ENCODE results near the gene JSRP1. TPM values are rescaled to one million over a fixed set of nuclear protein-coding genes. Genes with fewer than 3 reads are reported as not detected.

The JSRP1 gene
- total and polyA plus RNA-seq, 2 of the 8 experiments (the other 6 are each of a cell fraction or from before 2014, with no cell fraction given) = 0.24 to 0.56 TPM

DNA sequence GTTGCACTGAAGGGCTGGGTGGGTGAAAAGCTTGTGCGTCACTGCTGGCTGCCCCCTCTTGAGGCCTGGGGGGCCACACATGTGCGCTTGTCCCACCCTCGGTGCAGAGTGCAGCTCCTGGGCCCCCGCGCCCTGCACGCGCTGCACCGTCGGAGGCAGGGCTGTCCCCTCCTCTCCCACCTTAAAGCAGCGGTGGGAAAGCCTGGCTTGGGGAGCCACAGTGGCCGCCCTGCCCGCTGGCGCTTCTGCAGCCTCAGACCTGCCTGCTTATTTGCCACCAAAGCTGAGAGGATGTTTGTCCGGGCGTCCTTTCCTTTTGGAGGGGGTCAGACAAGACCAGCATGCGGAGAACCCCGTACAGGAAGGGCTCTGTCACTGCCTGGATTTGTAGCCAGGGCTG, 46.8 kb downstream of the JSRP1 start (continued):
- TF ChIP-seq JUND (IDR thresholded peaks at IDR 0.05; ENCODE audit: low read length) (no peak), GTF2F1 (IDR thresholded peaks at IDR 0.05; ENCODE audit: borderline replicate concordance, low read depth, low read length) (no peak), KDM1A (IDR thresholded peaks at IDR 0.05; ENCODE audit: borderline replicate concordance, low read length) (no peak), ZNF274 (IDR thresholded peaks at IDR 0.05; ENCODE audit: borderline replicate concordance, extremely low read depth, low read length) (no peak)
- TF ChIP-seq, protein P1, sequence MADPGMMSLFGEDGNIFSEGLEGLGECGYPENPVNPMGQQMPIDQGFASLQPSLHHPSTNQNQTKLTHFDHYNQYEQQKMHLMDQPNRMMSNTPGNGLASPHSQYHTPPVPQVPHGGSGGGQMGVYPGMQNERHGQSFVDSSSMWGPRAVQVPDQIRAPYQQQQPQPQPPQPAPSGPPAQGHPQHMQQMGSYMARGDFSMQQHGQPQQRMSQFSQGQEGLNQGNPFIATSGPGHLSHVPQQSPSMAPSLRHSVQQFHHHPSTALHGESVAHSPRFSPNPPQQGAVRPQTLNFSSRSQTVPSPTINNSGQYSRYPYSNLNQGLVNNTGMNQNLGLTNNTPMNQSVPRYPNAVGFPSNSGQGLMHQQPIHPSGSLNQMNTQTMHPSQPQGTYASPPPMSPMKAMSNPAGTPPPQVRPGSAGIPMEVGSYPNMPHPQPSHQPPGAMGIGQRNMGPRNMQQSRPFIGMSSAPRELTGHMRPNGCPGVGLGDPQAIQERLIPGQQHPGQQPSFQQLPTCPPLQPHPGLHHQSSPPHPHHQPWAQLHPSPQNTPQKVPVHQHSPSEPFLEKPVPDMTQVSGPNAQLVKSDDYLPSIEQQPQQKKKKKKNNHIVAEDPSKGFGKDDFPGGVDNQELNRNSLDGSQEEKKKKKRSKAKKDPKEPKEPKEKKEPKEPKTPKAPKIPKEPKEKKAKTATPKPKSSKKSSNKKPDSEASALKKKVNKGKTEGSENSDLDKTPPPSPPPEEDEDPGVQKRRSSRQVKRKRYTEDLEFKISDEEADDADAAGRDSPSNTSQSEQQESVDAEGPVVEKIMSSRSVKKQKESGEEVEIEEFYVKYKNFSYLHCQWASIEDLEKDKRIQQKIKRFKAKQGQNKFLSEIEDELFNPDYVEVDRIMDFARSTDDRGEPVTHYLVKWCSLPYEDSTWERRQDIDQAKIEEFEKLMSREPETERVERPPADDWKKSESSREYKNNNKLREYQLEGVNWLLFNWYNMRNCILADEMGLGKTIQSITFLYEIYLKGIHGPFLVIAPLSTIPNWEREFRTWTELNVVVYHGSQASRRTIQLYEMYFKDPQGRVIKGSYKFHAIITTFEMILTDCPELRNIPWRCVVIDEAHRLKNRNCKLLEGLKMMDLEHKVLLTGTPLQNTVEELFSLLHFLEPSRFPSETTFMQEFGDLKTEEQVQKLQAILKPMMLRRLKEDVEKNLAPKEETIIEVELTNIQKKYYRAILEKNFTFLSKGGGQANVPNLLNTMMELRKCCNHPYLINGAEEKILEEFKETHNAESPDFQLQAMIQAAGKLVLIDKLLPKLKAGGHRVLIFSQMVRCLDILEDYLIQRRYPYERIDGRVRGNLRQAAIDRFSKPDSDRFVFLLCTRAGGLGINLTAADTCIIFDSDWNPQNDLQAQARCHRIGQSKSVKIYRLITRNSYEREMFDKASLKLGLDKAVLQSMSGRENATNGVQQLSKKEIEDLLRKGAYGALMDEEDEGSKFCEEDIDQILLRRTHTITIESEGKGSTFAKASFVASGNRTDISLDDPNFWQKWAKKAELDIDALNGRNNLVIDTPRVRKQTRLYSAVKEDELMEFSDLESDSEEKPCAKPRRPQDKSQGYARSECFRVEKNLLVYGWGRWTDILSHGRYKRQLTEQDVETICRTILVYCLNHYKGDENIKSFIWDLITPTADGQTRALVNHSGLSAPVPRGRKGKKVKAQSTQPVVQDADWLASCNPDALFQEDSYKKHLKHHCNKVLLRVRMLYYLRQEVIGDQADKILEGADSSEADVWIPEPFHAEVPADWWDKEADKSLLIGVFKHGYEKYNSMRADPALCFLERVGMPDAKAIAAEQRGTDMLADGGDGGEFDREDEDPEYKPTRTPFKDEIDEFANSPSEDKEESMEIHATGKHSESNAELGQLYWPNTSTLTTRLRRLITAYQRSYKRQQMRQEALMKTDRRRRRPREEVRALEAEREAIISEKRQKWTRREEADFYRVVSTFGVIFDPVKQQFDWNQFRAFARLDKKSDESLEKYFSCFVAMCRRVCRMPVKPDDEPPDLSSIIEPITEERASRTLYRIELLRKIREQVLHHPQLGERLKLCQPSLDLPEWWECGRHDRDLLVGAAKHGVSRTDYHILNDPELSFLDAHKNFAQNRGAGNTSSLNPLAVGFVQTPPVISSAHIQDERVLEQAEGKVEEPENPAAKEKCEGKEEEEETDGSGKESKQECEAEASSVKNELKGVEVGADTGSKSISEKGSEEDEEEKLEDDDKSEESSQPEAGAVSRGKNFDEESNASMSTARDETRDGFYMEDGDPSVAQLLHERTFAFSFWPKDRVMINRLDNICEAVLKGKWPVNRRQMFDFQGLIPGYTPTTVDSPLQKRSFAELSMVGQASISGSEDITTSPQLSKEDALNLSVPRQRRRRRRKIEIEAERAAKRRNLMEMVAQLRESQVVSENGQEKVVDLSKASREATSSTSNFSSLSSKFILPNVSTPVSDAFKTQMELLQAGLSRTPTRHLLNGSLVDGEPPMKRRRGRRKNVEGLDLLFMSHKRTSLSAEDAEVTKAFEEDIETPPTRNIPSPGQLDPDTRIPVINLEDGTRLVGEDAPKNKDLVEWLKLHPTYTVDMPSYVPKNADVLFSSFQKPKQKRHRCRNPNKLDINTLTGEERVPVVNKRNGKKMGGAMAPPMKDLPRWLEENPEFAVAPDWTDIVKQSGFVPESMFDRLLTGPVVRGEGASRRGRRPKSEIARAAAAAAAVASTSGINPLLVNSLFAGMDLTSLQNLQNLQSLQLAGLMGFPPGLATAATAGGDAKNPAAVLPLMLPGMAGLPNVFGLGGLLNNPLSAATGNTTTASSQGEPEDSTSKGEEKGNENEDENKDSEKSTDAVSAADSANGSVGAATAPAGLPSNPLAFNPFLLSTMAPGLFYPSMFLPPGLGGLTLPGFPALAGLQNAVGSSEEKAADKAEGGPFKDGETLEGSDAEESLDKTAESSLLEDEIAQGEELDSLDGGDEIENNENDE (IDR thresholded peaks at IDR 0.05; ENCODE audit: insufficient replicate concordance, low read length) = no peak
- TF ChIP-seq, protein P2, sequence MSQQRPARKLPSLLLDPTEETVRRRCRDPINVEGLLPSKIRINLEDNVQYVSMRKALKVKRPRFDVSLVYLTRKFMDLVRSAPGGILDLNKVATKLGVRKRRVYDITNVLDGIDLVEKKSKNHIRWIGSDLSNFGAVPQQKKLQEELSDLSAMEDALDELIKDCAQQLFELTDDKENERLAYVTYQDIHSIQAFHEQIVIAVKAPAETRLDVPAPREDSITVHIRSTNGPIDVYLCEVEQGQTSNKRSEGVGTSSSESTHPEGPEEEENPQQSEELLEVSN (IDR thresholded peaks at IDR 0.05) = no peak
